ENCODE measurements around the gene KDM4C.
"Not testable (repeated sequence)": the region's sequence is repeated elsewhere in the genome, so short reads cannot be mapped to it uniquely, and the experiment has no call there.

KDM4C gene

DNA sequence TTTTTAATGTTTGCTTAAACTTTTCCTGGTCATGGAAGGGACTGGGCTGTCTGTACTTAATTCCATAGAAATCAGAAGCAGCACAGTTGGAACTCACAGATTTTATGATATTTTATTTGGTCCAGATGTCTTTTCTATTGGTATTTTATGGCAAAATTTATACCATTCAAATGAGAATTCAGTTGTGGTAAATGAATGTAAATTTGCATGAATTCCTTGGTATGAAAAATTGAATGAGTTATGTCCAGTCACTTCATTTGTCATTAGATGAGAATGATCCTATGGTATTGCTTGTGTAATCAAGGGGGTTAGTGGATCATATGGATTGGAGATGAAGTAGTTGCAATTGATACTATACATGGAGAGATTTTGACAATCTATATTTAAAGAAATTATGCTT lies 188.0 kb downstream of the KDM4C start:
- no peak for TF ChIP-seq POLR2AphosphoS5 (IDR thresholded peaks at IDR 0.05; ENCODE audit: low read depth, low read length)
- DNase-seq (ENCODE audit: insufficient read length), result no peak
- no peak for FAIRE-seq

DNA sequence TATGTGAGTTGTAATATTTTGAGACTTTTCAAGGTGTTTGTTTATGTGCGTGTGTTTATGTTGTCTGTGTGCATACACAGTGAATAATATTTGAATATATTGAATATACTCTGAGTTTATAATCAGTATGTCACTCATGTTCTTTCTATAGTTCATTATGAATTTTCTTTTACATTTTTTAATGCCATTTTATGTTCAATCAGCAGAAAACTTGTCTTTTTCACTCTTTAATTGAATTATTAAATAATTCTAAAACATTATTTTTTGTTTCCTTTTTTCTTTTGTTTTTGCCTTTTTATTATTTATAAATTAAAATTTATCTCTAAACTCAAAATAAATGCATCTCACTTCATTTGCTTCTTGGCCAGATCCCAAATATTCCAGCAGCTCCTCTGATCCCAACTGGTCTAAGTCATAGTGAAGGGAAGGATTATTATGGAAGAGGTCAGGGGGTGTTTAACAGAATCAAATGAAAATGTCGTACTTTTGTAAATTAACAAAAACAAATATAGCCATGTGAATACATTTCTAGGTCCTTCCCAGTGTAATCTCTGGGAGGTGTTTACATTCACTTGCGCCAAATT lies 188.9 kb downstream of the KDM4C start:
- DNase-seq (ENCODE audit: insufficient read length) (no peak), FAIRE-seq (no peak)
- TF ChIP-seq POLR2A (IDR thresholded peaks at IDR 0.05; ENCODE audit: low read depth, low read length) (no peak), TAF1 (IDR thresholded peaks at IDR 0.05; ENCODE audit: borderline replicate concordance, low read depth, low read length) (no peak), POLR2AphosphoS5 (IDR thresholded peaks at IDR 0.05; ENCODE audit: low read depth, low read length) (no peak)

DNA sequence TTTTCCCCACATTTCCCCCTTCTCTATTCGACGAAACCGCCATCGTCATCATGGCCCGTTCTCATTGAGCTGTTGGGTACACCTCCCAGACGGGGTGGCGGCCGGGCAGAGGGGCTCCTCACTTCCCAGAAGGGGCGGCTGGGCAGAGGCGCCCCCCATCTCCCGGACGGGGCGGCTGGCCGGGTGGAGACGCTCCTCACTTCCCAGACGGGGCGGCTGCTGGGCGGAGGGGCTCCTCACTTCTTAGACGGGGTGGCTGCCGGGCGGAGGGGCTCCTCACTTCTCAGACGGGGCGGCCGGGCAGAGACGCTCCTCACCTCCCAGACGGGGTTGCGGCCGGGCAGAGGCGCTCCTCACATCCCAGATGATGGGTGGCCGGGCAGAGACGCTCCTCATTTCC lies 191.1 kb downstream of the KDM4C start:
- not testable (repeated sequence) for FAIRE-seq; DNase-seq (ENCODE audit: insufficient read length)

DNA sequence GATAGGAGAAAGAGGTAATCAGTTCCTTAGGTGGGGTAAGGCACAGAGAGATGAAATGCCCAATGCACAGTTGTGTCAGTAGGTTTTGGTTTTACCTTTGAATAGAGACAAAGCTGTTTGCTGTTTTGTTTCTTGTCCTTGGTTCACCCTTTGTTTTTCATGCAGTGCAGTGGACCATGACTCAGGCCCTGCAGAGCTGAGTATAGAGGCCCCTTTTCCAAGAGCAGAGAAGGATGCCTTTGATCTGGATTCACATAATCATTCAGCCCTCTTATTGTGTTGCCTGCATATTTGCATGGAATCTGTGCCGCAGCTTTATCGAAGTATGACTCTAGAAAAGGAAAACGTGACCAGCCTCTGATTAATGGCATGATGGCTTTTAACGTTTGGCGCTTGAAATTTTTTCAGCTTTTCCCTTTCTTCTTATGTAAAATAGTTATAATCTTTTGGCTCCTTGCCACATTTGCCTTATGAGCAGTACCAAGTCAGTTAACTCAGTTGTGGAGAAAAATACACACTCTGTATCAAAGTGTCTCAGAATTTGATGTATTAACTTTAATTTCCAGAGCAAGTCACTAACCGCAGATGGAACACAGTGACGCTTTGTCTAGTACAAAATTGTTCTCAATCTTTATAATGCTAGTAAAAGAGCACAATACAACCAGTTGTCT lies 197.6 kb downstream of the KDM4C start:
- no peak for FAIRE-seq
- DNase-seq (ENCODE audit: insufficient read length), result no peak
- TF ChIP-seq TAF1 (IDR thresholded peaks at IDR 0.05; ENCODE audit: borderline replicate concordance, low read depth, low read length), result no peak
- TF ChIP-seq POLR2A (IDR thresholded peaks at IDR 0.05; ENCODE audit: low read depth, low read length), result no peak
- no peak for TF ChIP-seq POLR2AphosphoS5 (IDR thresholded peaks at IDR 0.05; ENCODE audit: low read depth, low read length)

DNA sequence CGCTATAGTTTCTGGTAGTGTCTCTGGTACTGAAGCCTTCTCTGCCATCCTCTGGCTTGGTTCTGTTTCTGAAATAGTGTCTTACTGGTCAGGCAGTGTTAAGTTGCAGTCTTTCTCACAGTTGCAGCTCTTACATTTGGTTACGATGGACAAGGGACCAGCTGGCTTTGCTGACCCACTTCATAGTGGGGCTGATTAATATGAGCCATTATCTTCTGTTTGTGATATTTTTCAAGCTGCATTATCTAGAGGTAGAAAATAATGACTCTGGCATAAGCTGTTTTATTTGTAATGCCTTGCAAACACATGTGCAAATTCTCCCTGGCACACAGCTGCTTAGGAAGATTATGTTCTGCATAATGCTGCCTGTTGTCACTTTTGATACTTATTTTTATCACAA lies 199.1 kb downstream of the KDM4C start:
- no peak for FAIRE-seq
- TF ChIP-seq POLR2A (IDR thresholded peaks at IDR 0.05; ENCODE audit: low read depth, low read length), result no peak

DNA sequence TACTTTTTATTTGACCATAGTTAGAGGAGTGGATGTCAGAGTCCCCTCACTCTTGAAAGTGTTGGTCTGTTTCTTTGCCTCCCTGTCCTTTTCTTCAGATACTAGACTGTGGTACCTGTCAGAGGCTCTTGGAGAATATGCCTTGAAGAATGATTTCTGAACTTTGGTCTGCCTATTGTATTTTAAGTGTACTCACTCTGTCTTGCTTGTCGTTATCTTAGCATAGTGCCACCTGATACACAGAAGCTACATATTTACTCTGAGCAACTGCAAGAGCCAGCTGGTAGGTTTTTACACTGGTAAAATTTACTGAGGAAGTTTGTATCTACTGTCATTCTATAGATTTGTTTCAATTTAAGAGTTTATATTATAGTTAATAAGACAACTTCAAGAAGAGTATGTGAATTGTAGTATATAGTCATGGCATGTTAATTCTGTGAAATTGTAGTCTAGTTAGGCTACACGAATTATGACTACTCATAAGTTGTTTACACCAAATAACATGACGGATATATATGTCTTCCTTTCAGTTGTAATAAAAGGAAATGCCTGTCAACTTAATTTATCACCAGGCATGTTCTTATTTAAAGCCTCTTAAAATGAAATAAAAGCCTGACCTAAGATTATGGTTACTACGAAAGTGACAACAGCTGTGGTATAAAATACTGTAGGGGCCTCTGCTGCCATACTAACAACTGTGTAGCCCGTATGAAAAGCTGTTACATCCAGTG lies 201.7 kb downstream of the KDM4C start:
- TF ChIP-seq POLR2A (IDR thresholded peaks at IDR 0.05; ENCODE audit: low read depth, low read length) (no peak), POLR2AphosphoS5 (IDR thresholded peaks at IDR 0.05; ENCODE audit: low read depth, low read length) (no peak), TAF1 (IDR thresholded peaks at IDR 0.05; ENCODE audit: borderline replicate concordance, low read depth, low read length) (no peak)
- DNase-seq (ENCODE audit: insufficient read length), result no peak
- FAIRE-seq, result peak; percentile 70

More for the DNA sequence above, 199.1 kb downstream of the KDM4C start:
- no peak for DNase-seq (ENCODE audit: insufficient read length)

DNA sequence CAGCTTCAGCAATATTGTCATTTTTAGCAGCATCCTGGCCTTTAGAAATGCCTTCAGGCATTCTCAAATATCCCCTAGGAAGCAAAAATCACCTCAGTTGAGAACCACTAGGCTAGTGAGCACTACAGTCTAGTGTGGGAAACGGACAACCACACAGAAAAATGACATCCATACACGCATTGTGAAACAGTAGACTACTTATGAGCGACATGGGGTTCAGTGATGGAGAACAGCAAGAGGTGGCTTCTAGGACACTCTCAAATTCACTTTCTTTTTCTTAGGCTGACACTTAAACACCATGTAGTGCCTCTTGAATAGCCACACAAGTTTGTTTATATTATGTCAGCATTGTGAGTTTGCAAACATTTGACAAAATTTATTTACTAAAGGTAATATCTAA lies 203.0 kb downstream of the KDM4C start:
- DNase-seq (ENCODE audit: insufficient read length) (no peak), FAIRE-seq (peak; percentile 63)
- TF ChIP-seq TAF1 (IDR thresholded peaks at IDR 0.05; ENCODE audit: borderline replicate concordance, low read depth, low read length), result no peak
- TF ChIP-seq POLR2AphosphoS5 (IDR thresholded peaks at IDR 0.05; ENCODE audit: low read depth, low read length), result no peak
- no peak for TF ChIP-seq POLR2A (IDR thresholded peaks at IDR 0.05; ENCODE audit: low read depth, low read length)

DNA sequence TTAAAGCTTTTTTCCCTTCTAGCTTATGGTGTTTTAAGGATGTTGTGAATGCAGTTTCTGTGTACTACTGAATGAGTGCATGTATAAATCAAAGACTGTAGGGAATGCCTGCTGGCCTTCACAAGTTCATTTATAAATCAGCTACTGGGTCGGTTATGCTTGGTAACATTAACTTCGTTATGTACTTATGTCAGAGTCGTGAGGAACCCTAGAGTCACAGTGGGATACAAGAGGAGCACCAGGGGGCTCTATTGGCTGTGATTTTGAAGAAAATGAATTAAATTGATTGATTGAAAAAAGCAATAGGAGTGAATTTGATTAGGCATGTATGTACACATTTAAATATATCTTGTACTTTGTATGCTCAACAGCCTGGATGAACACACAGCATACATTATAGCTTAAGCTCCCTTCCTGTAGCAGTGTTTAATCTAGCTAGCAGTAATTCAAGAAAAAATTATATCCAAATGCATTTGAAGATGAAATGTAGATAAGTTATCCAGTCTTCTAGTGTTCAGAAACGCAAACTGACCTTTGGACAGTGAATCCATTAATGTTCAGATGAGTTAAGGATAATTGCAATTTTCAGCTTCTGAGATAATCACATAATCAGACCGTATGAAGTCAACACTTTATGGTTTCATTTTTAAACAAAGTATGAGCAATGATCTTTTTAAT lies 204.2 kb downstream of the KDM4C start:
- DNase-seq (ENCODE audit: insufficient read length) (no peak), FAIRE-seq (no peak)
- TF ChIP-seq POLR2AphosphoS5 (IDR thresholded peaks at IDR 0.05; ENCODE audit: low read depth, low read length), result no peak
- no peak for TF ChIP-seq POLR2A (IDR thresholded peaks at IDR 0.05; ENCODE audit: low read depth, low read length)
- TF ChIP-seq TAF1 (IDR thresholded peaks at IDR 0.05; ENCODE audit: borderline replicate concordance, low read depth, low read length), result no peak

DNA sequence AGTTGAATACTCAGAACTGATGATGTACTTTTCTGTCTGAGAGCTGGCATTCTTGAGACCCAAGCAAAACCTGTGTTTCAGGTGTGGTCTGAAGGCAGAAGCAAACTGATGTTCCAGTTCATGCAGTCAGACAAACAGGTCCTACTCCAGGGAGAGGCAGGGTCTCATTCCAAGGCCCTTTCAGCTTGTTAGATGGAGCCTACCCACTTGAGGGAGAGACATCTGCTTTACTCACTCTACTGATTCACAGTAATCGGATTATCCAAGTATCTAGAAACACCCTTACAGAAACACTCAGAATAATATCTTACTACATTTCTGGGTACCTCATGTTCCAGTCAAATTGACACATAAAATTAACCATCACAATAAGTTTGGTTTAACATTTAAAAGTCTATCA lies 207.8 kb downstream of the KDM4C start:
- TF ChIP-seq POLR2A (IDR thresholded peaks at IDR 0.05; ENCODE audit: low read depth, low read length) (no peak), POLR2AphosphoS5 (IDR thresholded peaks at IDR 0.05; ENCODE audit: low read depth, low read length) (no peak), TAF1 (IDR thresholded peaks at IDR 0.05; ENCODE audit: borderline replicate concordance, low read depth, low read length) (no peak)
- no peak for FAIRE-seq
- no peak for DNase-seq (ENCODE audit: insufficient read length)

DNA sequence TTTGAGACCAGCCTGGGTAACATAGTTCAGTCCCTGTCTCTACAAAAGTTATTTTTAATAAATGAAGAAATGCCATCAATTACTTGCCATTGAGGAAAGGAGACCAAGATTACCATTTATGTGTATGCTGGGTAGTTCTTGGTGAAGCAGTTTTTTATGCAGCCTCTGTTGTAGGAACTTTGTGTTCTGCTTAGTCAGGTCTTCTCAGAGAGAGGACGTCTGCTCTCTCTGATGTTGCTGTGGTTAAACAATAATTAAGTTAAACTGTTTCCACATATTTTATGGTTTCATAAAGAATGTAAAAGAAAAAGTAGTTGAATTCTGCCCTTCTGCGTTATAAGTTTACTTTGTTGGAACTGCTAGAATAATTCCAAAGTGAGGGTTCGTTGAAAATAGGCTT lies 210.5 kb downstream of the KDM4C start:
- TF ChIP-seq POLR2A (IDR thresholded peaks at IDR 0.05; ENCODE audit: low read depth, low read length) (no peak), POLR2AphosphoS5 (IDR thresholded peaks at IDR 0.05; ENCODE audit: low read depth, low read length) (no peak), TAF1 (IDR thresholded peaks at IDR 0.05; ENCODE audit: borderline replicate concordance, low read depth, low read length) (no peak)
- FAIRE-seq, result no peak

DNA sequence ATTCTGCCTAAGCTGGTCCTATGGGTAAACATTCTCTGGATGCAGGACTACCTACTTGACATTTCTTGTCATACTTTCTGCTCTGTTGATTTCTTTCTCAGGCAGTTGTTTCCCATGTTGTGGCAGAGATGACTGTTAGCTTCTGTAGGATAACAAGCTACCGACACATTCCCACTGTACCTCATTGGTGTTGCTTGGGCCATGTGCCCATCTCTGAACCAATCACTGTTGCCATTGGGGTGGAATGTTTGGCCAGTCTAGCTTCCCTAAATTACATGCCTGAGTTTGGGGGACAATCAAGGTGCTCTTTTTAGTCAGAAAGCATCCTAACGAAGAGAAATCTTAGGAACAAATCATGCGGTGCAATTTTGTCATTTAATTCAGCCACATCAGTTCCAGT lies 212.0 kb downstream of the KDM4C start:
- DNase-seq (ENCODE audit: insufficient read length) (no peak), FAIRE-seq (no peak)
- TF ChIP-seq POLR2A (IDR thresholded peaks at IDR 0.05; ENCODE audit: low read depth, low read length), result no peak
- no peak for TF ChIP-seq POLR2AphosphoS5 (IDR thresholded peaks at IDR 0.05; ENCODE audit: low read depth, low read length)
- no peak for TF ChIP-seq TAF1 (IDR thresholded peaks at IDR 0.05; ENCODE audit: borderline replicate concordance, low read depth, low read length)

More for the DNA sequence above, 210.5 kb downstream of the KDM4C start:
- DNase-seq (ENCODE audit: insufficient read length), result no peak

DNA sequence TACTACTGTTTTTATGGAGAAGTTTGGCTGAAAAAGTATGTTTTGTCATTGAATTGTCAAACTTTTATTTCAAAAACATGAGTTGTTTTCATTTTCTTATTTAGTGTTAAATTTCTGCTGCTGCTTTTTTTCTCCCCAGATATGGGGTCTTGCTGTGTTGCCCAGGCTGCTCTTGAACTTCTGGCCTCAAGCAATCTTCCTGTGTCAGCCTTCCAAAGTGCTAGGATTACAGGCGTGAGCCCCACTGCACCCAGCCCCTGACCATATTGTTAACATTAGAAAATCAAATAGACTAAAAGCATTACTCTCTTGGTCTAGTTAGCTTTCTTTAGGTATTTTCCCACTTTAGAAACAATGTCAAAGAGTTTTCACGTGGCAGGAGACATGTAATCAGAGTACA lies 215.3 kb downstream of the KDM4C start:
- TF ChIP-seq POLR2A (IDR thresholded peaks at IDR 0.05; ENCODE audit: low read depth, low read length) (no peak), TAF1 (IDR thresholded peaks at IDR 0.05; ENCODE audit: borderline replicate concordance, low read depth, low read length) (no peak), POLR2AphosphoS5 (IDR thresholded peaks at IDR 0.05; ENCODE audit: low read depth, low read length) (no peak)
- no peak for FAIRE-seq
- DNase-seq (ENCODE audit: insufficient read length), result no peak
